HG03159 (cell line): Measurements from ENCODE around the gene SOX10.
"Not testable (repeated sequence)": the region's sequence is repeated elsewhere in the genome, so short reads cannot be mapped to it uniquely, and the experiment has no call there.

Source experiments
- ATAC-seq: cut with Tn5 transposase; IDR thresholded peaks from one replicate; pipeline ENCODE4 v1.9.1; 2021; ENCODE audit warnings: mild to moderate bottlenecking, moderate library complexity; ENCODE audit not compliant: unreplicated experiment

The SOX10 gene

DNA sequence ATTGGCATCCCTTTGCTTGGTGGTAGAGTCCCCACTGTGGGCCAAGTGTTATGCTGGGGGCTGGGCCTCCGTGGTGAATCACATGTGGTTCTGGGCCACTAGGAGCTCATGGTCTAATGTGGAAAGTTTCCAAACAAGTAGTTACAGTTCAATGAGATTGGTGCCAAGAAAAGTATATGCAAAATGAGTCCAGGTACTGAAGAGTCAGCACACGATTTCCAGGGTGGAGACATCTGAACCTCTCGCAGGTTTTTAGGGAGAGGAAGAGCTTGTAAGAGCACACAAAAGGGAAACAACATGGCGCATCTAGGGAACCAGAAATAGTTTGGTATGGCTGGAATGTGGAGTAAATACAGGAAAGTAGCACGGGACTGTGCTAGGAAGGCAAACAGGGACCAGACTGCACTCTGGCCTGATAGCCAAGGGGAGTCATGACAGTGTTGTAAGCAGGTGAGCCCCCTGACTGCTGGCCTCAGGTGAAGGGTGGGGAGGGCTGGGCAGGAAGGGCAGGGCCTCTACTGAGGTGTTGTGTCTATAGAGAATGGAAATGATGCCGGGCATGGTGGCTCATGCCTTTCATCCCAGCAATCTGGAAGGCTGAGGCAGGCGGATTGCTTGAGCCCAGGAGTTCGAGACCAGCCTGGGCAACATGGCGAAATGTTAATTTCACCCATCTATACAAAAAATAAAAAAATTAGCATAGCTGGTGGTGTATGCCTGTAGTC, 18.3 kb downstream of the SOX10 start:
- no peak for ATAC-seq

DNA sequence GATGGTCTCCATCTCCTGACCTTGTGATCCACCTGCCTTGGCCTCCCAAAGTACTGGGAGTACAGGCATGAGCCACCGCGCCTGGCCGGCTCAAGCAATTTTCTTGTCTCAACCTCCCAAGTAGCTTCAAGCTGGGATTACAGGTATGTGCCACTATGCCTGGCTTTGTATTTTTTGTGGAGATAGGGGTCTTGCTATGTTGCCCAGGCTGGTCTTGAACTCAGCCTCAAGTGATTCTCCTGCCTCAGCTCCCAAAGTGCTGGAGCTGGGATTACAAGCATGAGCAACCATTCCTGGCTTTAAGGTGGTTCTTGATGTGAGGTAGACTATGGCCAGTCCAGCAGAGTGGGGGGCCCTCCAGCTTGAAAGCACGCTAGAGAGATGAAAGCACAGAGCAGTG, 23.3 kb downstream of the SOX10 start:
- no peak for ATAC-seq

DNA sequence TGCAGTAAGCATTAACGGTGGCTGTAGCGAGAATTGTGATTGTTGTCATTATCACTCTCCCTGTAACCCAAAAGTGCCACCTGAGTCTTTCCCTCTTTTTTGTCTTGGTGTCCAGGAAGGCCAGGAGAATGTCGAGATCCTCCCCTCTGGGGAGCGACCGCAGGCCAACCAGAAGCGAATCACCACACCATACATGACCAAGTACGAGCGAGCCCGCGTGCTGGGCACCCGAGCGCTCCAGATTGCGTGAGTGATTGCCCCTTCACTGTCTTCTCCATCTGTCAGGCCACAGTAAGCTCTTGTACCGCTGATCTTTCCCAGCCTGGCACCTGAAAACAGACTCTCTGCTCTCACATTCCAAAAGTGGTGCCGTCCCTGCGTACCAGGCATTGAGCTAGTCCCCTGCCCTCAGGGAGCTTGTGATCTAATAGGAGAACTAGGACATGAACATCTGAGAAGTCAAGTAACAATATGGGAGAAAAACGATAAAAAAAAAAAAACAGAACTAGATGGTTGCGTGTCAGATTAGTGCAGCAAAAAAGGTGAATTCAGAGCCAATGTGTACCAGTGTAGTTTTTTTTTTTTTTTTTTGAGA, 25.0 kb downstream of the SOX10 start:
- ATAC-seq: no peak

DNA sequence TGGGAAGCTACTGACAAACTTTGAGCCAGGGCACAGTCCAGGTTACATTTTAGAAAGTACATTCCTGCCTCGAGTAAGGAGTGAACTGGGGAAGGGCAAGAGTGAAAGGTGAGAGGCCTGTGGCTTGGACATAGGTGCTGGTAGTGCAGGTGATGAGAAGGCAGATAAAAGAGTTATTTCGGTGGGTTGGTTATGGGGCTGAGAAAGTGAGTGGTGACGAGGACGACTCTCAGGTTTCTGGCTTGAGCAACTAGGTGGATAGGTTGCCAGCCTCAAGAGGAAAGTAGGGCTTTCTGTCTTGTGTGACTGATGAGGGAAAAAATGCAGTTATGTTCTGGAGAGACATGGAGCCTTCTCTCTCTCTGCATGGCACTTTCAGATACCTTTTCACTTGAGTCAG, 27.1 kb downstream of the SOX10 start:
- no peak for ATAC-seq

DNA sequence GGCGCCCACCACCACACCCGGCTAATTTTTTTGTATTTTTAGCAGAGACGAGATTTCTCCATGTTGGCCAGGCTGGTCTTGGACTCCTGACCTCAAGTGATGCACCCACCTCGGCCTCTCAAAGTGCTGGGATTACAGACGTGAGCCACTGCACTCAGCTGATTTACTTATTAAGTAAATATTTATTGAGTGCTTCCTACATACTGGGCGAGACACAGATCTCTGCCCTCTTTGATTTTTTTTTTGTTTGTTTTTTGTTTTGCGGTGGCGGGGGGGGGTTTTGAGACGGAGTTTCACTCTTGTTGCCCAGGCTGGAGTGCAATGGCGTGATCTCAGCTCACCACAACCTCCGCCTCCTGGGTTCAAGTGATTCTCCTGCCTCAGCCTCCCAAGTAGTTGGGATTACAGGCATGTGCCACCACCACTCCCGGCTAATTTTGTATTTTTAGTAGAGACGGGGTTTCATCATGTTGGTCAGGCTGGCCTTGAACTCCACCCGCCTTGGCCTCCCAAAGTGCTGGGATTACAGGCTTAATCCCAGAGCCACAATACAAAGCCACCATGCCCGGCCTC, 28.4 kb downstream of the SOX10 start:
- not testable (repeated sequence) for ATAC-seq

DNA sequence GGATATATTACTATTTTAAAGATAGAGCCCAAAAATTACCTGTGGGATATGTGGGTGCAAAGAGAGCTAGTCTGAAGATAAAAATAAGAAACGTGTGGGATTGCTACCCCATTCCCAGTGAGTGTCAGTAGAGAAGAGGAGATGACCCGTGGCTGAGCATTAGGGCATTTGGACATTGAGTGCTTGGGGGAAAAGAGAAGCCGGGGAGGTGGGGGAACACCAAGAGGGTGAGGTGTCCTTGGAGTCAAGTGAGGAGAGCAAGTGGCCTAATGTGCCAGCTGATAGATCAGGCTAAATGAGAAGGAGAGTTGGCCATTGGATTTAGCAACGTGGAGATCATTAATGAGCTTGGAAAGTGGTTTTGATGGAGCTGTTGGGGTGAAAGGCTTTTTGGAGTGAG, 29.7 kb downstream of the SOX10 start:
- no peak for ATAC-seq

DNA sequence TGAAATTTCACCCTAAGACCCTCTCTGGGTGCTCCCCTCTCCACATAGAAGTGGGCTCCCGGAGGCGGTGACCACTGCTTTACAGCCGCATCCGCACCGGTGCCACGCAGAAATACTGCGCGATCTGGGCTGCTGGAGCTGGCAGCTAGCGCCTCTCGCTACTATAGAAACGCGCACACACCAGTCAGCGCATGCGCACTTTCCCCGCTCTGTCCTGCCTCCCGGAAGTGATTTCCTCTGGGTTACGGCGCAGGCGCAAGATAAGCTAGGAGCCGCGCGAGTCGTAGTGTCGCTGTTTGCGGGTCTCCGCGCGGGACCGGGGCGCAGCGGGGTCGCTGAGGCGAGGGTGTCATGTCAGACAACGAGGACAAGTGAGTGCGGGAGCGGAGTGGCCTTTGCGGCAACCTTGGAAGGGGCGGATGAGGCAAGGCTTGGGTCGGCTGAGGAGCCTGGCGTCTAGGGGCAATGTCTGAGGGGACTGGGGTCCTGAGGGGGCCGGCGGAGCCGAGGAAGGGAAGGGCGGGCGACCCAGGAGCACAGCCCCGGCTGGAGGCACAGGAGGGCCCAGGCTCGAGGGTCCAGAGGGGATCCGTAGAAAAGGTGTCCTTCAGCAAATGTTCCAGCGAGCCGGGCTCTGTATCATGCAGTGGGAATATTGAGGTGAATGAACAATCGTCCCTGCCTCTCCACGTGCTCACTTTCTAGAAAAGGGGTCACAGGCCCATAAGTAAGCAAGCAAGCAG, 30.7 kb downstream of the SOX10 start, which contains the start of the genes C22orf23 and POLR2F:
Gene C22orf23, minus strand, starts transcription at position 165 of the 743 bp plus-strand sequence. CDS start 452 bp downstream, outside the sequence.
Gene POLR2F, plus strand, starts transcription at position 263 of the 743 bp plus-strand sequence. Its CDS starts 89 bp downstream, at position 352.
- peak; percentile 88 for ATAC-seq

DNA sequence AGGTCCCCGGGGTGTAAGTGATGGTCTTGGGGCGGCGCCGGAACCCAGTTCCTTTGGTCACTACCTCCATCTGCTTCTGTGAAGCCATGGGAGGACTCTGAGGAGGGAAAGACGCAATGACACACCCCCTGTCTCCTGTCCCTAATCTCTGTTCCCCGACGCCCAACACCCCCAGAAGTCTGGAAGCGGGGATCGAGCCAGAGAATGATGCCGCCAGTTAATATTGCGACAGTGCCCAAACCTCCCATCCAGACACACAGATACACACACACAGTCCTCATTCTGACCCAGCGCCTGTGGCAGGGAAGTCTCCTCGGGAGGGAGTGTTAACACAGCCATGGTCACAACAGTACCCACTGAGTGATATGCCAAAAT, 31.3 kb downstream of the SOX10 start:
- ATAC-seq: no peak

DNA sequence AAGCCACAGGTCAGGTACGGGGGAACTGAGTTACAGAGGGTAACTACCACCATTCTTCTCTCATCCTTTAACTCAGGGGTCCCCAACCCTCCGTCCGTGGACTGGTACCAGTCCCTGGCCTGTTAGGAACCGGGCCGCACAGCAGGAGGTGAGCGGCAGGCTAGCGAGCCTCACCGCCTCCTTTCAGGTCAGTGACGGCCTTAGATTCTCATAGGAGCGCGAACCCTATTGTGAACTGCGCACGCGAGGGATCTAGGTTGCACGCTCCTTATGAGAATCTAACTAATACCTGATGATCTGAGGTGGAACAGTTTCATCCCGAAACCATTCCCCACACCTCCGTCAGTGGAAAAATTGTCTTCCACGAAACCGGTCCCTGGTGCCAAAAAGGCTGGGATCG, 31.7 kb downstream of the SOX10 start:
- not testable (repeated sequence) for ATAC-seq

DNA sequence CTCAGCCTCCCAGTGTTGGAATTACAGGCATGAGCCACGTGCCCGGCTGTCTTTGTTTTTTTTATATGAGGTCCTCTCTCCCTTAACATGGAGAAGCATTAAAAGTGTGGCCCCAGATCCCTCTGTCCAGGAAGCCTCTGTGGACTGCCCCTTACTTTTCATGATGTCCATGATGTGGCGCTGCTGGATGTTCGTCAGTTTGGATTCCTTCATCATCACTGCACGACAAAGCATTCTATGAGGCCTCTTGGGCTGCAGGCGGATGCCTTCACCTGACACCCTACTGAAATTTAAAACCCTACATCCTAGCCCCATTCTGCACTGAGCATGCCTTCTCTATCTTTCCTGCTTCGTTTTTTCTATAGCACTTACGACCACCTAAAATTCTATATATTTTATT, 33.0 kb downstream of the SOX10 start:
- no peak for ATAC-seq

DNA sequence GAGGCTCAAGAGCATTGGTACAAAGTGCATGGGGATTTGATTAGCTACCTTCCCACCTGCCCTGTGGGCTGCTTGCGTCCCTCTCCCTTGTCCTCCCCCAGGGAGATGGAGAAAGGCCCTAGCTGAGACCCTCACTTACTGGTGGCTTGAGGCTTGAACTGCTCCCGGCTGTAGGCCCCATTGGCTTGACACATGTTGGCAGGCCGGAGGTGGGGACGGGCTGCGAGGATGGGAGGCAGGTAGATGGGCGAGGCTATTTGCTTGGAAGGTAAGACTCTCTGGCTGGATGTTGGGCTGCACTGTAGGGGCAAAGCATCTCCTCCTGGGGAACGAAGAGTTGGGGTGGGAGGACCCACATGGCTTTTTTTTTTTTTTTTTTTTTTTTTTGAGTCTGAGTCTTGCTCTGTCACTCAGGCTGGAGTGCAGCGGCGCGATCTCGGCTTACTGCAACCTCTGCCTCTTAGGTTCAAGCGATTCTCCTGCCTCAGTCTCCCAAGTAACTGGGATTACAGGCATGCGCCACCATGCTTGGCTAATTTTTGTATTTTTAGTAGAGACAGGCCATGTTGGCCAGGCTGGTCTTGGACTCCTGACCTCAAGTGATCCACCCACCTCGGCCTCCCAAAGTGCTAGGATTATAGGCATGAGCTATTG, 37.1 kb downstream of the SOX10 start:
- ATAC-seq: not testable (repeated sequence)

DNA sequence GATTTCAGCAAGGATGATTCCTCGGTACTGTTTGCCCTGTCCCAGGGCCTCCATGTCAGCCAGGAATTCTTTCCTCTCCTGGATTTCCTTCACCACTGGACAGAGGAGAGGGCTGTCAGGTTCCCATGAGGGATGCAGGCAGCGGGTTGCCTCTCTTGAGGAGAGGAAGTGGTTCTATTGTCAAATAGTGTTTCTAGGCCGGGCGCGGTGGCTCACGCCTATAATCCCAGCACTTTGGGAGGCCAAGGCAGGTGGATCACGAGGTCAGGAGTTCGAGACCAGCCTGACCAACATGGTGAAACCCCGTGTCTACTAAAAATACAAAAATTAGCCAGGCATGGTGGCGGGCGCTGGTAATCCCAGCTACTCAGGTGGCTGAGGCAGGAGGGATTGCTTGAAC, 39.9 kb downstream of the SOX10 start:
- not testable (repeated sequence) for ATAC-seq

DNA sequence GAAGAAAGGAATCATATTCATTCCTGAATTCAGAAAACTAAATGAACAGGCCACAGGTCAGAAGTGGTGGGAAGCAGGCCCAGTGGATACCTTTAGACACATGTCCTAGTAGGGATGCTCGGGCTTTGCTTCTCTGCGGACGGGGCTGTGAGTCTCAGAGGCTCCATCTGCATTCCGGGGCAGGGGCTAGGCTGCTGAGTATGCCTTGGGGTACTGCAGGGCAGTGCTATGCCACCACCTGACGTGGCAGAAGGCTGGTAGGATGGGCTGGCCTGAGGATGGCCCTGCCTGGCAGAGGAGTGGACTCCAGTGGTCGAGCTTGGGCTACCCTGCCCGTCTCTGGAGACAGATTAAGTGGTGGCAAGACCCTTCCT, 40.5 kb downstream of the SOX10 start:
- ATAC-seq: no peak

DNA sequence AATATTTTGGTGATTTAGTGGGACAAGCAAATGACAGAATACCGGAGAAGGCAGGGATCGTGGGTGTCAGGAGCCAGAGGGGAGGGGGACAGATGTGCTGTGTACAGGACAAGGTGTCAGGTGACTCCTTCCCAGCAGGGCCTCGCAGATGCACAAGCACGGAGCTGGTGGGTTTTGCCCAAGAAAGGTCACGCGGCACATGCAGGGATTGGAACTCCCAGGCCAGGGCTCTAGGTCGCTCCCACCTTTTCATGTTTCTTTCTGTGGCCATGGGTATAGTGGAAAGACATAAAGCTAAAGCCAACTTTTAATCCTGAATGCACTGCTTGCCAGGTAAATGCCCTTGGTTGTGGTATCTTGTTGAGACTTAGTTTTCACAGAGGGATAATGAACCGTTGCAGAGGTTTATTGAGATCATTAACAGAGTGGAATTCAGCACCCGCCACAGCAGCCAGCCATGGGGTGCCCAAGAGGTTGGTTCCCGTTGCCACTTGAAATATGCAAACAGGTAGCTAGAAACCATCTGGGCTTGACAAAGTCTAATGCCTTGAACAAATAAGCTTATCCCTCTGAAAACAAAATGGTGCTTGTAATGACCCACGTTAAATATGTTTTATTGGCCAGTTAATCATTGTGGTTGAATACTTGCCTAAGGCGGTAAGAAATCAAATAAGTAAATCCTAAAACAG, 41.1 kb downstream of the SOX10 start:
- ATAC-seq: no peak

DNA sequence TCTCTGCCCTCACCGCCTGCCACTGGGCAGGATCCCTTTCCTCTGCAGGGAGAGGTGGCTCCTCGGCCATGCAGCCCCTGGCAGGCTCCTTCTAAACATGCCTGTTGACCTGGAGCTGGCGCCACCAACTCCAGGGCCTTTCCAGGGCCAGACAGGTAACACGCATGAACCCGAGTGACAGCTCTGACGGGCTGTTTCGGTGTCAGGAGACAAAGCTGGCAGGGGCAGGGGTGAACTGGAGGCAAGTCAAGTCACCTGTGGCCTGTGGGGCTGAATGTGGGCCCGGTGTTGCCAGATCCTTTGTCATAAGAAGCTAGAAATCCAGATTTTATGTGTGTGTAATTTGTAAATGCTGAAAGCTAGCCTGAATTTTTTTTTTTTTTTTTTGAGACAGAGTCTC, 42.2 kb downstream of the SOX10 start:
- ATAC-seq: no peak

DNA sequence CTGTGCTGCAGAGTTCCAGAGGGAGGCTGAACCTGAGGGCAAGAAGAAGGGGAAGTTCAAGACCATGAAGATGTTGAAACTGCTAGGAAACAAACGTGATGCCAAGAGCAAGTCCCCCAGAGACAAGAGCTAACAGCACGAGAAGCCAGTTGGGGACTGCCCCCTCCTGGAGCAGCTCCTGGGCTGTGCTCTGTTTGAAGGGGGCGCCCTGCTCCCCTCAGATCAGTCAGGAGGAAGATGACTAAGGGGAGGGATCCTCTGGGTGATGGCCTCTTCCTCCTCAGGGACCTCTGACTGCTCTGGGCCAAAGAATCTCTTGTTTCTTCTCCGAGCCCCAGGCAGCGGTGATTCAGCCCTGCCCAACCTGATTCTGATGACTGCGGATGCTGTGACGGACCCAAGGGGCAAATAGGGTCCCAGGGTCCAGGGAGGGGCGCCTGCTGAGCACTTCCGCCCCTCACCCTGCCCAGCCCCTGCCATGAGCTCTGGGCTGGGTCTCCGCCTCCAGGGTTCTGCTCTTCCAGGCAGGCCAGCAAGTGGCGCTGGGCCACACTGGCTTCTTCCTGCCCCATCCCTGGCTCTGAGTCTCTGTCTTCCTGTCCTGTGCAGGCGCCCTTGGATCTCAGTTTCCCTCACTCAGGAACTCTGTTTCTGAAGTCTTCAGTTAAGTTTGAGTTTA, 43.5 kb downstream of the SOX10 start:
- no peak for ATAC-seq

DNA sequence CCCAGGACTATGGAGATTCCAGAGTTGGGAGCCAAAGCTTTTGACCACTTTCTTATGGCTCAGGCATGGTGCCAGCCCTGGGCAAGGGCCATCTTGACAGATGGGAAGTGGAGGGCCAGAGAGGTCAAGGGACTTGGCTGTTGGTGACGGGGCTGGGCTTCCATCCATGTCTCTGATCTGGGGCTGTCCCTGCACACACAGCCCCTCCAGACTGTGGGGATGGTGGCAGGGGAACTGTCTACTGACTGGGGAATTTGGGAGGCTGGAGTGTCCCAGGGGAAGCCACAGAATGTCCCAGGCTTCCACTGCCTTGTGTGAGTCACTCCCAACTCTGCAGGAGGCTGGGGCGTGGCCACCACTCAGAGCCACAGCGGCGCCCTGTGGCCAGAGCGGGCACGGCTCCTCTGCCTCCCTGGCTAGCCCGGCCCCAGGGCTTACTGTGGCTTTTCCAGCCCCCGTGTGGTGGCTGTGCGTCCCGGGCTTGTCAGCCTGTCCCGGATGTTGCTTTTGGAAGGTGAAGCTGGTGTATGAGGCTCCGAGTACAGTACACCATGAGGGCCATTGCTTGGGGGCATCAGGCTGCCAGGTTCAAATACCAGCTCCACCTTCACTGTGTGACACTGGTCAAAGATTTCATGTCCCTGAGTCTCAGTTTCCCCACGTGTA, 50.5 kb downstream of the SOX10 start:
- ATAC-seq: peak; percentile 70

DNA sequence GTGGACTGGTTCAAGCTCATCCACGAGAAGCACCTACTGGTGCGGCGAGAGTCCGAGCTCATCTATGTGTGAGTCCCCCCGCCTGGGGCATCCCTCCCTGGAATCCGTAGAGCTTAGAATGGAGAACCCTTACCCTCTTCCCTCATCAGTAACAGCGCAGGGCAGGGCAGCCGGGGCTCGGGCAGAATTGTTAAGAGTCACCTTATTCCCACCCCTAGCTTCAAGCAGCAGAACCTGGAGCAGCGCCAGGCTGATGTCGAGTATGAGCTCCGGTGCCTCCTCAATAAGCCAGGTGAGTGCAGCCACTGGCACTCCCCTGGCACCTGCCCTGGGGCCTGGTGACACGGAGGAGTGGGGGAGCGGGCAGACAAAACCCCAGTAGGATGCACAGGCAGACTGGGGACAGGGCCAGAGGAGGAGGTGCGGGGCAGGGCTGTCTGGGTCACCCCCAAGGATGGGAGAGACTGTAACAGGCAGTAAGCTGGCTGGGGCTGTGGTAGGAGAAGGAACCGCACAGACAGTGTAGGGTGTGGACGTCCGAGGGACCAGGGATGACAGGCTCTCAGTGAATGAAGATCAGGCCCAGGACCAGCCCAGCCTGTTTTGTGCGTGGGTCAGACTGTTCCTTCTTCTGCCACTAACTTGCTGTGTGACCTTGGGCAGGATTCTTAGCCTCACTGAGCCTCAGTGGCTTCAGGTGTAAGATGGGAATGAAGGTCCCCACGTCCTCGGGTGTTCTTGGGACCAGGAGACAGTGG, 51.4 kb downstream of the SOX10 start:
- ATAC-seq: no peak

DNA sequence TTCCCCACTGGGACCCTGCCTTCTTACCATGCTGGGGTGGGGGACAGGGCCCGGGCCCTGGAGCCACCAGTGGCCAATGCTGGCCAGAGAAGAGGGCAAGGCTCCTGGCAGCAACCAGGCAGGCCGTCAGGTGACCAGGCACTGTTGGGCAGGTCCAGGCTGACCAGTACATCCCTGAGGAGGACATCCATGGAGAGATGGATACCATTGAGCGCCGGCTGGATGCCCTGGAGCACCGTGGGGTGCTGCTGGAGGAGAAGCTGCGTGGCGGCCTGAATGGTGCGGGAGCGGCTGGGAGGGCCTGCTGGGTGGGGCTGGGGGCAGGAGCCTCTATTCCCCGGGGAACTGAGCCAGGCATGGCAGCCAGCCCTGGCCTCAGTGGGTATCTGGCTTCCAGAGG, 52.0 kb downstream of the SOX10 start:
- no peak for ATAC-seq
